ENCODE results near the gene CEACAM18. TPM values are rescaled to one million over a fixed set of nuclear protein-coding genes. Genes with fewer than 3 reads are reported as not detected.
"Not testable (repeated sequence)": the region's sequence is repeated elsewhere in the genome, so short reads cannot be mapped to it uniquely, and the experiment has no call there.

The CEACAM18 gene
- total and polyA plus RNA-seq, 2 experiments from 2014 or later = not detected

GRCh38 chr19:51439021-51439465 is 39.3 kb upstream of the CEACAM18 start:
- Histone ChIP-seq H3K4me1 (ENCODE audit: low read depth) (no peaks in the 10 kb centered on the region), H3K27ac (no peak overlapping the region), H3K4me3 (no peak overlapping the region), H3K27me3 (no peaks in the 10 kb centered on the region), H3K9me3 (ENCODE audit: low read depth) (no peaks in the 10 kb centered on the region), H3K36me3 (no peaks in the 10 kb centered on the region)
- TF ChIP-seq CTCF (IDR thresholded peaks at IDR 0.05; ENCODE audit: low read depth, low read length) = peak; percentile 46
- DNase-seq (ENCODE audit: low read depth in 1 of 2, low spot score in 1 of 2) = peak; percentile 6 to 26

- H3K27ac ChIP-seq = no peak overlapping the region
- no peak for TF ChIP-seq CTCF (IDR thresholded peaks at IDR 0.05; ENCODE audit: low read depth, low read length)
- no peaks in the 10 kb centered on the region for H3K9me3 ChIP-seq (ENCODE audit: low read depth)
- no peak overlapping the region for H3K4me3 ChIP-seq
- no peaks in the 10 kb centered on the region for H3K4me1 ChIP-seq (ENCODE audit: low read depth)
- no peak for DNase-seq (ENCODE audit: low read depth in 1 of 2, low spot score in 1 of 2)
- no peaks in the 10 kb centered on the region for H3K27me3 ChIP-seq
- no peaks in the 10 kb centered on the region for H3K36me3 ChIP-seq
Observed at GRCh38 chr19:51440052-51440451, 38.3 kb upstream of the CEACAM18 start.

- TF ChIP-seq CTCF (IDR thresholded peaks at IDR 0.05; ENCODE audit: low read depth, low read length) = no peak
- no peaks in the 10 kb centered on the region for H3K9me3 ChIP-seq (ENCODE audit: low read depth)
- no peaks in the 10 kb centered on the region for H3K27me3 ChIP-seq
- no peak overlapping the region for H3K27ac ChIP-seq
- H3K4me3 ChIP-seq = no peak overlapping the region
- peak in 1 of 2 donors; percentile 5 for DNase-seq (ENCODE audit: low read depth in 1 of 2, low spot score in 1 of 2)
- no peaks in the 10 kb centered on the region for H3K36me3 ChIP-seq
- H3K4me1 ChIP-seq (ENCODE audit: low read depth) = no peaks in the 10 kb centered on the region
Observed at GRCh38 chr19:51440846-51441409, 37.4 kb upstream of the CEACAM18 start.

- H3K27ac ChIP-seq = no peak overlapping the region
- no peaks in the 10 kb centered on the region for H3K4me1 ChIP-seq (ENCODE audit: low read depth)
- no peak for DNase-seq (ENCODE audit: low read depth in 1 of 2, low spot score in 1 of 2)
- no peak for TF ChIP-seq CTCF (IDR thresholded peaks at IDR 0.05; ENCODE audit: low read depth, low read length)
- no peaks in the 10 kb centered on the region for H3K9me3 ChIP-seq (ENCODE audit: low read depth)
- H3K27me3 ChIP-seq = no peaks in the 10 kb centered on the region
- no peaks in the 10 kb centered on the region for H3K36me3 ChIP-seq
- no peak overlapping the region for H3K4me3 ChIP-seq
Observed at GRCh38 chr19:51441410-51442390, 36.6 kb upstream of the CEACAM18 start.

GRCh38 chr19:51447510-51447909 is 30.8 kb upstream of the CEACAM18 start:
- H3K27me3 ChIP-seq; H3K4me3 ChIP-seq; H3K36me3 ChIP-seq; H3K27ac ChIP-seq; DNase-seq (ENCODE audit: low read depth in 1 of 2, low spot score in 1 of 2); H3K9me3 ChIP-seq (ENCODE audit: low read depth); H3K4me1 ChIP-seq (ENCODE audit: low read depth): not testable (repeated sequence)

GRCh38 chr19:51448011-51448410 is 30.3 kb upstream of the CEACAM18 start:
- no peak for DNase-seq (ENCODE audit: low read depth in 1 of 2, low spot score in 1 of 2)
- no peaks in the 10 kb centered on the region for H3K9me3 ChIP-seq (ENCODE audit: low read depth)
- H3K27me3 ChIP-seq = no peaks in the 10 kb centered on the region
- H3K4me3 ChIP-seq = no peak overlapping the region
- TF ChIP-seq CTCF (IDR thresholded peaks at IDR 0.05; ENCODE audit: low read depth, low read length) = no peak
- no peaks in the 10 kb centered on the region for H3K36me3 ChIP-seq
- no peak overlapping the region for H3K27ac ChIP-seq
- no peaks in the 10 kb centered on the region for H3K4me1 ChIP-seq (ENCODE audit: low read depth)

All from cardiac muscle cell (in vitro differentiated cells and primary cell).